ENCODE measurements around the gene DTNA.

DTNA gene

DNA sequence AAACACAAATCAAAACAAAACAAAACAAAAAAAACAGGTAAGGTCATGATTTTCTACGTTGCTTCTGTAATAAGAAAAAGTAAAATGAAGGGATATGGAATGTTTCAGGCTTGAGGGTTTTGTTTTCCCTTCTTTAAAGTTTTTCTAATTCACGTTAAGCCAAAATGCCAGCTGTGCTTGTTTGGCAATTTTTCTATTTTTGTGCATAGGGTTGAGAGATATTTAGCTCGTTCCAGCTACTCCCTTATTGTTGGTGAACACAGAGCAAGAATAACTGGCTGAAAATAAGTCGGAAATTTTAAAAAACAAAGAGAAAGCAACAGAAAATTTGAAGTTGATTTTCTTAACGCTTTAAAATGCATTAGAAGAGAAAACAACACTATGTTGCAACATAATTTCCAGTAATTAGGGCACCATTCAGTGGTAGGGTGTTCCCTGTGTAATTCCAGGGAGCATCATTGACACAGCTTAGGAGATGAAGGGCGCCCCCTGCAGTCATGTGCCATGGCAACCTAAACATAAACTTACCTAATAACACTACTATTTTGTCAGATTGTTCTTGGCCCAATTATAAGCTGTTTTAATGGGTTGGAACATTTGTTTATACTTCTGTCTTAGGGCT, 99.5 kb downstream of the DTNA start:
- DNase-seq = no peak

DNA sequence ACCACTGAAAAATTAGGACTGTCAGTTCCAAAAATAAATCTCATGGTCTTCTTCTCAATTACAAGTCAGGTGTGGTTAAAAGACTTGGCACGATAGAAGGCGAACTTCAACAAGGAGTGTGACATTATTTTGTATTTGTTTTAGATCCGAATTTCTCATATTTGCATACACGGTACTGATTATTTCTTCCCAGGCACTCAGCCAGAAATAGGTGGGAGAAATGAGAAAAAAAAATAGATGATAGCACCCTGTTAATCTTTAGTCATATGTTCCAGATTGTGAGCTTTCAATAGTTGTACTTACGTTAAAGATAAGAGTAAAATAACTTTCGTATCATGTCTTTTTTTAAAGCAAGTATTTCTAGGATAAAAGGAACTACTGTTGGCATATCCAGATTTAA, 106.1 kb downstream of the DTNA start:
- no peak for DNase-seq

DNA sequence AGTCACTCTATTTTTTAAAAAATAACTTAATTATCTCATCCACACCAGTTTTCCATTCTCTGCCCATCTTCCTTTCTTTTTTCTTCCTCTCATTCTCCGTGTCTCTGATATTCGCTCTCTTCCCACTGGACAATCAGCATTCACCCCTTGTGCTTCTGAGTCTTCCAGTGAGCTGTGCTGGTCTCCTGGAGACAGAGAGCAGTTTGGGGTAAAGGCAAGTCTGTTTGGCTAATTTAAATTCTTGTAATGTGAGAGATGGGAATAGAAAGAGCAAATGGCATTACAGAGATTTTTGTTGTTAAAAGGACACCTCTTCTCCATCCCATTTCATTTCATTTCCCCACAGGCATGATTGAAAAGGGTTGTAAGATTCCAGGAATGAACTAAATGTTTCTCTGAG, 107.5 kb downstream of the DTNA start:
- no peak for DNase-seq

DNA sequence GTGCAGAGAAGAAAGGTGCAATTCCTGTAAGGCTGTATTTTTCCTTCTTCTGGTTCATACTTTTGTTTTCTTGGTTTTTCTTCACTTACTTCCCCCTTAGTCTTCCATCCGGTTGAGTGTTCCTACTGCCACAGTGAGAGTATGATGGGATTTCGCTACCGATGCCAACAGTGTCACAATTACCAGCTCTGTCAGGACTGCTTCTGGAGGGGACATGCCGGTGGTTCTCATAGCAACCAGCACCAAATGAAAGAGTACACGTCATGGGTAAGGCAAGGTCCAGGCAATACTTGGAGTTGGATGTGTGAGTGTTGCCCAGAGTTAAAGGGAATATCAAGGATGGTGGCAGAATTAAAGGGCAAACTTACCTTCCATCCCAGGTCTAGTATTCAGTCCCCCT, 108.0 kb downstream of the DTNA start:
- no peak for DNase-seq

DNA sequence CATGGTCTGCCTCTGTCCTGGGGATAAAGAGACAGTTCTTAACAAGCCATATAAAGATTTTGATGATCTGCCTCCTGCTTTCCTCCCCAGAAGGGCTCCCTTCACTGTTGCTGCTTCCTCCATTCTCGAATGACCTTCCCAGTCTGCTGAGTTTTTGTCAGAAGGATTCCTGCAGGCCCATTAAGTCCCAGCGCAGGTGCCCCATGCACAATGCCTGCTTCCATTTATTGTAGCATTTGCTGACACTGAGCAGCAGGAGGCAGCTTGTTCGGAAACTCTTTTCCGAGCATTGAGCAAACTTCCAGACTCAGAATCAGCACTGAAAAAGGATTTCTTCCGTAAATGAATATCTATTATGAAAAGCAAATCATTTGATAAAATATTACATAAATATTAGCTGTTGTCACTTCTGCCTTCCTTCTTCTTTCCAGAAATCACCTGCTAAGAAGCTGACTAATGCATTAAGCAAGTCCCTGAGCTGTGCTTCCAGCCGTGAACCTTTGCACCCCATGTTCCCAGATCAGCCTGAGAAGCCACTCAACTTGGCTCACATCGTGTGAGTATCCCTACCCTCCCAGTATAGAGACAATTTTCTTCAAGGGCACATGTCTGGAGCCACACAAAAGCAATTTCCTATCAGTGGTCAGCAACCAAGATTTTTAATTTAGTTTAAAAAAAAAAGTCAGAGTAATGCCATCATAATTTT, 110.4 kb downstream of the DTNA start:
- DNase-seq = no peak

DNA sequence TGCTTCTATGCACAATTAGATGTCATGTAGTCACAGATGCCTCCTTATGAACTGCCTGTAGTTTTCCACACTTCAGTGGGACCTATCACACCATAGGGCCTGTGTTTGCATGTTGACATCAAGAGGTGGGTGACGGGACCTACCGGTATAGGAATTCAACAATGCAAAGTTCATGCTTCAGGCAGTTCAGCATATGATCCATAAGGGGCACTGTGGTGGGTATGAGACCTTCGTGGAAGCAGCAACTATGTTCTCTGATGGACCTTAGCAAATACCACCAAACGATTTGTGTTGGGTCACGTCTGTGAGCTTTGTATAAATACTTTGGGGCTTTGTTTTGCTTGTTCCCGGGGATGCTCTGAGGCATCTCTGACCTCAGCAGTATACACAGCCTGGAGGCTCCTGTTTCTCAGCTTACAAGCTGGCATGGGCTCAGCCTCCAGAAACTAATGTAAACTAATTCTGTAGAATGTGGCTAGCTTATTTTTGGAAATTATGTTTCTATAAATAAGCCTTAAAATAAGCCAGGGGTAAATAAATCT, 111.6 kb downstream of the DTNA start:
- DNase-seq = no peak

DNA sequence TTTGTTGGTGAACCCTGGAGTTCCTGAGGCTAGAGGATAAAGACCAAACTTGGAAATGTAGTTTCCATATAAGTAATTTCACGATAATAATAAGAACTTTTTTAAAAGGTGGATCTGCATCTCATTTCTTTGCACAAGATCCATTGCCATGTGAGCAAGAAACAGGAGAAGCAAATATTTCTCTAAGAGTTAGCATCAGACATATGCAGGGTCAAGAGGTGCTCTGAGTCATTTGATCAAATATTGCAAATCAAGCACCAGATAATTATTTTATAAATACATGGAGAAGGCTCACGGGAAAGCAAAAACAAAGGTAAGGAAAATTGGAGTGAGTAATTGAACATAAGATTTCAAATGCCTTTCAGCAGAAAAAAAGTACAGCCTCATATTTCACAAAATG, 118.0 kb downstream of the DTNA start:
- DNase-seq = no peak

DNA sequence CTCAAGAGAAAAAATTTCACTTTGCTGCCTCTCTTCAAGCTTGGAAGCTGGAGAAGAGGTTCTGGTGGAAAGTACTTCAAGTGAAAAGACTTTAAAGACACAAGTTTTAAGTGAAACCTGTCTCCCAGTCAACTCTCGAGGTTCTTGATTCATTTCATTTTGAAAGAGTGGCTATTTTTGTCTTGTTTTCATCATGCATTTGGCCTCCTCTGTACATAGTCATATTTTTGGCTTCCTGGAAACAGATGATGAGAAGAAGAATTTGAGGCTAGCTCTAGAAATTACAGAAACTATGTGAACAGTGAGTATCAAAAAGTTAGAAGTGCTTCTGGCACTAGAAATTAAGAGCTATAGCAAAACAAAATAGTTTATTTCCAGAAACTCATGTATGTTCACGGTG, 124.8 kb downstream of the DTNA start:
- no peak for DNase-seq

DNA sequence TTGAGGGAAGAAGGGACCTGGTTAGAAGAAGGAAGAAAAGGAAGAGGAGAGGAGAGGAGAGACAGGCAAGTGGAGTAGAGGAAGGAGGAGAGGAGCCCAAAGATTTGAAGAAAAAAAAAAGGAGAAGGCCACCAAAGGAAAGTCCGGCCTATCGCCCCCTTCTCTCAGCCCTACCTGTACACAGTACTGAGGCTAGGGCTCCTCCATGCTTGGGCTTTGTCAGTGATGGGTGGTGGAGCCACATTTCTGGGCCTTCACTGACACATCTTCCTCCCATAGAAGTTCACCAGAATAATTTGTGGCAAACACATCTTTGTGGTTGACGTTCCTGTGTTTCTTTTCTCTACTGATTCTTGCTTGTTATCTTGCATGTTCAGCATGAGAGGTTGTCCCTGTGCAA, 125.4 kb downstream of the DTNA start:
- no peak for DNase-seq

DNA sequence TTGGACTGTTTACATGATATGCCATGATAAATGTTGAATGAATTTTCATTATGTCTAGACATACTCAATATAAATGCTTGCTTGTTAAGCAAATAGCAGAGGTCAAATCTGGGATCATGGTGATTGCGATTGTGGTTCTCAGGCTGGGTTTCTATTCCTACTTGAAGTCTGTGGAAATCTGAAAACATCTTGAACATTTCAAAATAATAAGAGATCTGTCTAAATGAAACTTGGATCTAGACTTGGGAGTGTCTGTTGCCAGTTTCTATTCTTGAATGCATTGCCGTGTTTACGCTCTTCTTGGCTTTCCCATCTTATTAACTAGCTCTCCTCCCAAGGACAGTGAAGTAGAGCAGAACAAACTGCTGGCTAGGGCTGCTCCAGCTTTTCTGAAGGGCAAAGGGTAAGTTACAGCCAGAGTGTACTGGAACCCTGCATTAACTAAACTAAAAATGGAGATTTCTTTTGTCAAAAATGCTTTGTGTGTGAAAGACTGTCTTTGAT, 127.7 kb downstream of the DTNA start:
- no peak for DNase-seq

DNA sequence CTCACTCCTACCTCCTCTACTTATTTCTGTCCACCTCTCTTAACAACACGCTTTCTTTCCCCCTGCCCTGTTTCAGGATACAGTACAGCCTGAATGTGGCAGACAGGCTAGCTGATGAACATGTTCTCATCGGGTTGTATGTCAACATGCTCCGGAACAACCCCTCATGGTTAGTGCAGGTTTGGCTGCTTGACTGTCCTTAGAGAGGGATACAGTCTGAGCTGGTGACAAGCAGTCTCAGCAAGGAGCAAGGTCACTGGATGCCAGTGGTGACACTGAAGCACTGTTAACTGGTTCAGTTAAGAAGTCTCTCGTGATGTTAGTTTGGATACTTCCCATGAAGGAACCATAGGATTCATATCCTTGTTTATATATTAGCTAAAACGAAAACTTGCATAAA, 128.6 kb downstream of the DTNA start:
- no peak for DNase-seq

DNA sequence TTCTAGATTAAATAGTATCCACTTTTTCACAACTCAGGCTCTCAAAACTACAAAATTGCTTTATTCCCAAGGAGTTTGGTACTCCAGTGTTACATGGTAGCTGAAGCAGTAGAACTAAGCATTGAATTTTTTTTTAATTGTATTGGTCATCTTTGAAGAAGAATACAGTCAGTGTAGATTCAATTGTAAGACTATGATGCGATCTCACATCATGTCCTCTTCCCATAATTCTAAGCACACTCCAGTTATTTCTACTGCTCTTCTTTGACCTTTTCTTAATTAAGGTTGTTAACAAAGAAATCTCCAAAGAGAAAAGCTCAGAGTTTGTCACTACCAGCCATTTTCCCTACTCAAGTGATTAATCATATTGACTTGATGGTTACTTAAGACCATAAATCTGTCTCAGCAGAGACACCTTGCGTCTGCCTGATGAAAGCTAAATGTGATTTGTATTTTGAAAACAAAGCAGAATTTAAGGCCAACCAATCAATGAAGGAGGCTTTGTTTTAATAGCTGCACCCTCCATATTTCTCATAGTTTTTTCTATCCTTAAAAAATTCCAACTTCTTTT, 130.2 kb downstream of the DTNA start:
- no peak for DNase-seq

DNA sequence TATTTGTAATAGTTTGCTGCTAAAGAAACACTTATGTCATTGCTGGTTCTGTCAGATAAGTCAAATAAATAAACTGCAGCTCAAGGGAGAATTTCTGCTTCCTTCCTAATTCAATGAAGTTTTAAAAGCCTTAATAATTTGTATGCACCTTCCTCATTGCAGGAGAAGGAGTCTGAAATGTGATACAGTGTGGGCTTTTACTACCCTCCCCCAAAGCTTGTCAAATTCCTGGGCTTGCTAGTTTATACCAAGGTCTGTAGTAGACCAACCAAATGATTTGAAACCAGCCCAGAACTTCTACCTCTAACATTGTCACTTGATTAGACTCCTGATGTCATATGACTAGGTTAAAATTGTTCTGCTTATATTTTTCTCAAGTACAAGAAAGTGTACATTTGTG, 131.8 kb downstream of the DTNA start:
- DNase-seq = no peak

DNA sequence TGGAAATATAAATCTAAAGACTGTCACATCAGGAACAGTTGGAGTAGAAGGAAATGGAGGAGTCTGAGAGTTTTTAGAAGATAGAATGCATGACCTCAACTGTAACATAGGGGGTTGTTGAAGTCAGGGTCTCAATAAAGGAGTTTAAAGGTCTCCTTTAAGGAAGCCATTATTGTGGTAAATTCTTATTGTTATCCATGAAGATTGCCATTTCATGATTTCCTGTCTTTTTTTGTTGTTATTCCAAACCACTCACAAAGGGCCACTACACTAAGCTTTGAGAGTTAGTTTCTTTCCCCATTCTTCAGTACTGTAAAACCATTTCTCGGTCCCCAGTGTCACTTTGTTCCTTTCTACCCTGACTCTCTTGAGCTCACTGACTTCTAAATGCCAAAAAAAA, 134.0 kb downstream of the DTNA start:
- no peak for DNase-seq

DNA sequence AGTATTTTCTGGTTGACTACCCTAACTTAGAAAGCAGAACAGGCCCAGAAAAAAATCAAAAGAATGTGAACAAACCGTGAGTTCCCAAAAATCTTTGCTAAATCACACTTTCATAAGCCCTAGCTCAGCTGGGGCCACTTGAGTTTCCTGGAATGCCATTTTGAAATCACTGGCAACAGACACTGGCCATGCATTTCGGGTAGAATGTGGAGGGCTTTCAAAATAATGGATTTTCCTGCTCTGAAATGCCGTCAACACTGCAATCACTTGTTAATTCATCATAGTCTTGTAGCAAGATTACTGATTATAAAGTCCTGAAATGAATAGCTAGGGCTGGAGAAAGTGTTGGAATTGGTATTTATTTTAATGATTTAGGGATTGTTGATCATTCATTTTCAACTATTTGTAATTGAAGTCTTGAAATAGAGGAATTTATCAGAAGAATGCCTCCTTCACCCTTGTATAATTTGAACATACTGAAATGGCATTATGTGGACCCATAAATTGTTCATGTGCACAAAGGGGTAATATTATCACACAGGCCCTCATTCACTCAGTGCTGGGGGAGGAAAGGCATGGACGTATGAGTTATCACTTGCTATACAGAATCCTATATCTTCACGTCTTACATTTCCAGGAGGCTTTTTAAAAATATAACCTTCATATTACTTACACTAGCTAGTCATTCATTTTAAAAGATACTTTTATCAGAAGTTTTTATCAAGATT, 134.8 kb downstream of the DTNA start:
- DNase-seq = no peak

DNA sequence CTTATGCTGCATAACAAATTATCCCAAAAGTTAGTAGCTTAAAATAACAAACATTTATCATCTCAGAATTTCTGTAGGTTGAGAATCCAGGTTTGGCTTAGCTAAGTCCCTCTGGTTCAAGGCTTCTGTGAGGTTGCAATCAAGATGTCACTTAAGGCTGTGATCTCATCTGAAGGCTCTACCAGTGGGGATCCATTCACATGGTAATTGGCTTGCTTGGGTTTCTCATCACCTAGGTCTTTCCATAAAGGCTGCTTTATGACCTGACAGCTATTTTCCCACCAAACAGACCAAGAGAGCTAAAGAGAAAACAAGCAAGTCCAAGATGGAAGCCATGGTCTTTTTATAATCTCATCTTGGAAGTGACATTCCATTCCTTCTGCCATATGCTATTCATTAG, 137.3 kb downstream of the DTNA start:
- DNase-seq = no peak

DNA sequence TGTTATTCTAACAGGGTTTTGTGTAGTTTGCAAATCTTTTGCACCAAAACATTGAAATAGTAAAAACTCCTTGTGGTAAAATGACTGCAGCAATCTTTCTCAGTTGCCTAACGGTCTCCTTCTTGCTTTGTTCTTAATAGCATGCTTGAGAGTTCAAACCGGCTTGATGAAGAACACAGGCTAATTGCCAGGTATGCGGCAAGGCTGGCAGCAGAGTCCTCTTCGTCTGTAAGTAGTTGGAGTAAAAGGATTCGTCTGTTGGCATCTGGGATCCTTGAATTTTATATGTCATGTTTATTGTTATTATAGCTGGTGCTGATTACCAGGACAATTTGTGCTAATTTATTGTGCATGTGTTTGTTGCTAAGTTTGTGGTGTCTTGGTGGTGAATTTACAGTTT, 138.1 kb downstream of the DTNA start:
- DNase-seq = no peak

DNA sequence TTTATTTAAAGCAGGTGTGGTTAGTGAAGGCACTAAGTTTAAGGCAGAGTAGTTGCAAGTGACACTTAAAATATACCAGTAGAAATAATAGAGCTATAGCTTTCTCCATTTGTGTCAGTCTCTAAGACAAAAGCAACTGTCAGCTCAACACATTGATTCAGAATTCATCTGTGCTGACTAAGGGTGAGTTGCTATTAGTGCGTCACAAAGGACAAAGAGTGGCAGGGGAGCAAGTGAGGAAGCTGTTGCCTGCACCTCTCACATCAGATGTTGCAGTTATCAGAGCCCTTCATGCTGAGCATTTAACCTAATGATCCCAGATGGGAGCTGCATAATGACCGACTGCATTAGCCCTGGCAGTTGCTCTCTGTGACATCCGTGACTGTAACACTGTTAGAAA, 138.6 kb downstream of the DTNA start:
- DNase-seq = no peak

DNA sequence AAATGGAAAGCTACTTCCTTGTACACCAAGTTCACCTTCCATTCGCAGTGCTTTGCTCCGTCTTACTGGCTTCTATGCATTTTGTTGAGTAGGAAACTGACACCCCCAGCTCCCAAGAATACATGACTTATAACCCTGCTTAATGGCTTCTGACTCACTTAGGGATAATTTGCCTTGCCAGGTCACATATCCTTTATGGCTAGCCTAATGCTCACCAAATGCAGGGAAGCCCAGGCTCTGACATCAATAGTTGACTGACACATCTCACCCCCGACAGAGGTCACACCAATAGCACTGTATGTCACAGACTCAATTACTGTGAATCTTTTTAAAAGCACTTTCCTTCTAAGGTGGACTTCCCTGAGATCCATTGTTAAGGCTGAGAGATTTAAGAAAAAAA, 147.2 kb downstream of the DTNA start:
- no peak for DNase-seq

DNA sequence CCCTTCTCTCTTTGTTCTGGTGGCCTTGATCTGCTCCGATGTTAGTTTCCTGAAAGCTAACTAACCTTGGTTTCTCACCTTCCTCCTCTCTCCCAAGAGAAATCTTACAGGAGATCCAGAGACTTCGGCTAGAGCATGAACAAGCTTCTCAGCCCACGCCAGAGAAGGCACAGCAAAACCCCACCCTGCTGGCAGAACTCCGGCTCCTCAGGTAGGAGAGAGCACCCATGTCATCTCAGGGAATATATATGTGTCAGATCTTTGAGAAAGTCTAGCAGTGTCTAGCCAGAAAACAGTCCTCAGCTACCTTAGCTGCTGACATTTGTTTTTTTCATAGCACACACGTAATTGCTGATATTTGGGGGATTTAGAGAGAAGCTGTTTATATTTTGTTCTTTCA, 148.1 kb downstream of the DTNA start:
- DNase-seq = no peak

DNA sequence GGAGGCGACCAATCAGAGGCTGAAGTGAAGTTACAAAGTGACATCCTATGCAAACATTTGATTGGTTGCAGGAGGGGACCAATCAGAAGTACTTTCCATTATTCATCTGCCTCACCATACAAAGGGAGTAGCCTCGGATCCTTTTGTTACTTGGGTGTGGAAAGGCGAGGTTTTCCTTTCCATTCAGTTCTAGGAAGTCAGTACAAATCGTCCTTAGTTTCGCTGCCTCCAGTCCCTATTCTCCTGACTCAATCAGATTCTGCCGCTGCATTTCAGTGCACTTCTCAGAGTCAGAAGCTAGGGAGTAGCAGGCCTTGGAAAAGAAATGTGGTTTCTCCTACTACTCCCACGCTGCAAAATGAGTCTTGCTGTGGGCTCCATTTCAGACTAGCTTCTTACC, 149.4 kb downstream of the DTNA start:
- no peak for DNase-seq

DNA sequence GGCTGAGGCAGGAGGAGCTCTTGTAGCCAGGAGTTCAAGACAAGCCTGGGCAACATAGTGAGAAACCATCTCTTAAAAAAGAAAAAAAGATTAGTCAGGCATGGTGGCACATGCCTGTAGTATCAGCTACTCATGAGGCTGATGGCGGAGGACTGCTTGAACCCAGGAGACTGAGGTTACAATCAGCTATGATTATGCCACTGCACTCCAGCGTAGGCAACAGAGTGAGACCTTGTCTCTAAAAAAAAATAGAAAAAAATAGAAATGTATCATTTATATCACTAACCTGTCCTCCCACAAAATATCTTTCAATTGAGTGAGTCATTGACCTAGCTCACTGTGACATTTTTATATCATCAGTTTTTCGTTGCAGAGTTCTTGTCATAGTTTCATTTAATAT, 152.5 kb downstream of the DTNA start:
- DNase-seq = no peak

DNA sequence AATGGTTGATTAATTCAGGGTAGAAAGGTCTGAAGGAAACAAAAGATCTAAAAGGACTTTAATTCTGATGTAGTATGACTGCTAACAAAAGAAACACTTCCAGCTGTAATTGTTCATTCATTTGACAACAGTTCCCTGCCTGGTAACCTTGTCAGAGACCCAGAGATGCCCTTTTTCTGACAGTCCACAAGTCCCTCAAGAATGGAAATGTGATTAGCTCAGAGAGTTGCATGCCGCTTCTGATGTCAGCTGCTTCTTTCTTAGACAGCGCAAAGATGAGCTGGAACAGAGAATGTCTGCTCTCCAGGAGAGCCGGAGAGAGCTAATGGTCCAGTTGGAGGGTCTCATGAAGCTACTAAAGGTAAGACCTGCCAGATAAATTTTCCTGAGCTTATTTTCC, 153.6 kb downstream of the DTNA start:
- no peak for DNase-seq

Measured in NCI-H2171 treated with DMSO at 0.1 percent for 48 hours (cell line).